ENCODE results near the gene TBC1D2B.
"Not testable (repeated sequence)": the region's sequence is repeated elsewhere in the genome, so short reads cannot be mapped to it uniquely, and the experiment has no call there.

GRCh38 chr15:77997221-77997620 is 80.3 kb downstream of the TBC1D2B start:
- TF ChIP-seq ZNF354C (tag by site-specific recombination; IDR thresholded peaks at IDR 0.05; ENCODE audit: borderline replicate concordance, low read depth); ZNF350 (tag by site-specific recombination; IDR thresholded peaks at IDR 0.05); SP3 (tag by site-specific recombination; IDR thresholded peaks at IDR 0.05); PRDM6 (tag by site-specific recombination; IDR thresholded peaks at IDR 0.05); ZNF114 (tag by site-specific recombination; IDR thresholded peaks at IDR 0.05); ZBTB17 (tag by site-specific recombination; IDR thresholded peaks at IDR 0.05); YY2 (tag by site-specific recombination; IDR thresholded peaks at IDR 0.05); ZNF639 (tag by site-specific recombination; IDR thresholded peaks at IDR 0.05); ZNF362 (tag by site-specific recombination; IDR thresholded peaks at IDR 0.05); ZNF596 (tag by site-specific recombination; IDR thresholded peaks at IDR 0.05); YY1 (tag by site-specific recombination; IDR thresholded peaks at IDR 0.05): not testable (repeated sequence)
- TF ChIP-seq, protein P1, sequence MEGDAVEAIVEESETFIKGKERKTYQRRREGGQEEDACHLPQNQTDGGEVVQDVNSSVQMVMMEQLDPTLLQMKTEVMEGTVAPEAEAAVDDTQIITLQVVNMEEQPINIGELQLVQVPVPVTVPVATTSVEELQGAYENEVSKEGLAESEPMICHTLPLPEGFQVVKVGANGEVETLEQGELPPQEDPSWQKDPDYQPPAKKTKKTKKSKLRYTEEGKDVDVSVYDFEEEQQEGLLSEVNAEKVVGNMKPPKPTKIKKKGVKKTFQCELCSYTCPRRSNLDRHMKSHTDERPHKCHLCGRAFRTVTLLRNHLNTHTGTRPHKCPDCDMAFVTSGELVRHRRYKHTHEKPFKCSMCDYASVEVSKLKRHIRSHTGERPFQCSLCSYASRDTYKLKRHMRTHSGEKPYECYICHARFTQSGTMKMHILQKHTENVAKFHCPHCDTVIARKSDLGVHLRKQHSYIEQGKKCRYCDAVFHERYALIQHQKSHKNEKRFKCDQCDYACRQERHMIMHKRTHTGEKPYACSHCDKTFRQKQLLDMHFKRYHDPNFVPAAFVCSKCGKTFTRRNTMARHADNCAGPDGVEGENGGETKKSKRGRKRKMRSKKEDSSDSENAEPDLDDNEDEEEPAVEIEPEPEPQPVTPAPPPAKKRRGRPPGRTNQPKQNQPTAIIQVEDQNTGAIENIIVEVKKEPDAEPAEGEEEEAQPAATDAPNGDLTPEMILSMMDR (tag by site-specific recombination; IDR thresholded peaks at IDR 0.05), result not testable (repeated sequence)
- TF ChIP-seq, protein P2, sequence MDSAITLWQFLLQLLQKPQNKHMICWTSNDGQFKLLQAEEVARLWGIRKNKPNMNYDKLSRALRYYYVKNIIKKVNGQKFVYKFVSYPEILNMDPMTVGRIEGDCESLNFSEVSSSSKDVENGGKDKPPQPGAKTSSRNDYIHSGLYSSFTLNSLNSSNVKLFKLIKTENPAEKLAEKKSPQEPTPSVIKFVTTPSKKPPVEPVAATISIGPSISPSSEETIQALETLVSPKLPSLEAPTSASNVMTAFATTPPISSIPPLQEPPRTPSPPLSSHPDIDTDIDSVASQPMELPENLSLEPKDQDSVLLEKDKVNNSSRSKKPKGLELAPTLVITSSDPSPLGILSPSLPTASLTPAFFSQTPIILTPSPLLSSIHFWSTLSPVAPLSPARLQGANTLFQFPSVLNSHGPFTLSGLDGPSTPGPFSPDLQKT (IDR thresholded peaks at IDR 0.05; ENCODE audit: borderline replicate concordance, low read depth, low read length), result not testable (repeated sequence)
- TF ChIP-seq, protein P3, sequence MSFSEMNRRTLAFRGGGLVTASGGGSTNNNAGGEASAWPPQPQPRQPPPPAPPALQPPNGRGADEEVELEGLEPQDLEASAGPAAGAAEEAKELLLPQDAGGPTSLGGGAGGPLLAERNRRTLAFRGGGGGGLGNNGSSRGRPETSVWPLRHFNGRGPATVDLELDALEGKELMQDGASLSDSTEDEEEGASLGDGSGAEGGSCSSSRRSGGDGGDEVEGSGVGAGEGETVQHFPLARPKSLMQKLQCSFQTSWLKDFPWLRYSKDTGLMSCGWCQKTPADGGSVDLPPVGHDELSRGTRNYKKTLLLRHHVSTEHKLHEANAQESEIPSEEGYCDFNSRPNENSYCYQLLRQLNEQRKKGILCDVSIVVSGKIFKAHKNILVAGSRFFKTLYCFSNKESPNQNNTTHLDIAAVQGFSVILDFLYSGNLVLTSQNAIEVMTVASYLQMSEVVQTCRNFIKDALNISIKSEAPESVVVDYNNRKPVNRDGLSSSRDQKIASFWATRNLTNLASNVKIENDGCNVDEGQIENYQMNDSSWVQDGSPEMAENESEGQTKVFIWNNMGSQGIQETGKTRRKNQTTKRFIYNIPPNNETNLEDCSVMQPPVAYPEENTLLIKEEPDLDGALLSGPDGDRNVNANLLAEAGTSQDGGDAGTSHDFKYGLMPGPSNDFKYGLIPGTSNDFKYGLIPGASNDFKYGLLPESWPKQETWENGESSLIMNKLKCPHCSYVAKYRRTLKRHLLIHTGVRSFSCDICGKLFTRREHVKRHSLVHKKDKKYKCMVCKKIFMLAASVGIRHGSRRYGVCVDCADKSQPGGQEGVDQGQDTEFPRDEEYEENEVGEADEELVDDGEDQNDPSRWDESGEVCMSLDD (tag by site-specific recombination; IDR thresholded peaks at IDR 0.05), result not testable (repeated sequence)

All from HEK293 (cell line).